HTERT RPE-1 (cell line): ENCODE data around the gene PMEL.
"Not testable (repeated sequence)": the region's sequence is repeated elsewhere in the genome, so short reads cannot be mapped to it uniquely, and the experiment has no call there.

ENCODE experiments used
- in situ Hi-C: fragments of 300-500 bp; cut with MboI; formaldehyde crosslinking; loops from 4 replicates; pipeline ENCODE4 v1.14.3; 2020; ENCODE audit warnings: low sequenced_read_pairs

The PMEL gene

GRCh38 chr12:55983232-55983842 is 17.5 kb upstream of the PMEL start:
- in situ Hi-C loops: no loop called here

- in situ Hi-C loops: no loop called here
Observed at GRCh38 chr12:55982319-55982936, 16.6 kb upstream of the PMEL start.

GRCh38 chr12:55981882-55982281 is 16.0 kb upstream of the PMEL start:
- in situ Hi-C loops: not testable (repeated sequence)

- in situ Hi-C loops: no loop called here
Observed at GRCh38 chr12:55979069-55979468, 13.2 kb upstream of the PMEL start.

- in situ Hi-C loops: no loop called here
Observed at GRCh38 chr12:55978393-55978792, 12.6 kb upstream of the PMEL start.

- in situ Hi-C loops: no loop called here
Observed at GRCh38 chr12:55974308-55974730, 8.5 kb upstream of the PMEL start.

GRCh38 chr12:55973599-55974307 is 7.9 kb upstream of the PMEL start, which contains the start of gene RAB5B:
TSS of gene RAB5B (plus strand) at chr12:55974078. CDS start at chr12:55986961, 12,883 bp downstream.
- in situ Hi-C loops: no loop called here

GRCh38 chr12:55972911-55973598 is 7.2 kb upstream of the PMEL start:
- in situ Hi-C loops: no loop called here

GRCh38 chr12:55972456-55972855 is 6.6 kb upstream of the PMEL start:
- in situ Hi-C loops: no loop called here

- in situ Hi-C loops: no loop called here
Observed at GRCh38 chr12:55972042-55972441, 6.2 kb upstream of the PMEL start.

- in situ Hi-C loops: no loop called here
Observed at GRCh38 chr12:55970775-55971174, 4.9 kb upstream of the PMEL start.

- in situ Hi-C loops: no loop called here
Observed at GRCh38 chr12:55969356-55969755, 3.5 kb upstream of the PMEL start.

- in situ Hi-C loops: no loop called here
Observed at GRCh38 chr12:55966408-55967281, 803 bp upstream of the PMEL start, which contains the start of gene CDK2. TSS of gene CDK2 (plus strand) at chr12:55966830. CDS start at chr12:55967009, 179 bp downstream.

- in situ Hi-C loops: no loop called here
Observed at GRCh38 chr12:55965240-55965639, 602 bp downstream of the PMEL start.

- in situ Hi-C loops: no loop called here
Observed at GRCh38 chr12:55963760-55964159, 2.1 kb downstream of the PMEL start.

- in situ Hi-C loops: no loop called here
Observed at GRCh38 chr12:55957106-55957859, 8.6 kb downstream of the PMEL start.

- in situ Hi-C loops: no loop called here
Observed at GRCh38 chr12:55955800-55956508, 9.9 kb downstream of the PMEL start.

GRCh38 chr12:55955344-55955743 is 10.5 kb downstream of the PMEL start:
- in situ Hi-C loops: no loop called here

- in situ Hi-C loops: no loop called here
Observed at GRCh38 chr12:55946553-55946952, 19.3 kb downstream of the PMEL start.
